ENCODE measurements around the gene SPINK13.

DNA sequence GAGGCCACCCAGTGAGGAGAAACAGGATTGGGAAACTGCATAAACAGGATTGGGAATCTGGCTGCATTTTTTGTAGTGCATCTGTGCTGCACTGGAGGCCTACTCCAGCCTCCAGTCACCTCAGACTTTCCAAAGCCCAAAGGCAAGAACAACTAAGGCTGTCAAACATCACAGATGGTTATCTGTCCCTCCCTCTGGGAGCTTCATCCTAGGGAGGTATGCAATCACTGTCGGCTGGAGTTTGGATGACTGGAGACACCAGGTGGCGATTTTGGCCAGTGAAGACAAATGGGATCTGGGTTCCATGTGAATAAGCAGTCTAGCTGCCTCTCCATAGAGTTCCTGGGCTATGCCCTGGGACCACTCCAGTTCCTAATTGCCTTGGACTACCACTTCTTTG, 9.3 kb upstream of the SPINK13 start:
- no peak for TF ChIP-seq EZH2 (IDR thresholded peaks at IDR 0.05; ENCODE audit: low read length, missing control alignments)
- TF ChIP-seq, protein P1, sequence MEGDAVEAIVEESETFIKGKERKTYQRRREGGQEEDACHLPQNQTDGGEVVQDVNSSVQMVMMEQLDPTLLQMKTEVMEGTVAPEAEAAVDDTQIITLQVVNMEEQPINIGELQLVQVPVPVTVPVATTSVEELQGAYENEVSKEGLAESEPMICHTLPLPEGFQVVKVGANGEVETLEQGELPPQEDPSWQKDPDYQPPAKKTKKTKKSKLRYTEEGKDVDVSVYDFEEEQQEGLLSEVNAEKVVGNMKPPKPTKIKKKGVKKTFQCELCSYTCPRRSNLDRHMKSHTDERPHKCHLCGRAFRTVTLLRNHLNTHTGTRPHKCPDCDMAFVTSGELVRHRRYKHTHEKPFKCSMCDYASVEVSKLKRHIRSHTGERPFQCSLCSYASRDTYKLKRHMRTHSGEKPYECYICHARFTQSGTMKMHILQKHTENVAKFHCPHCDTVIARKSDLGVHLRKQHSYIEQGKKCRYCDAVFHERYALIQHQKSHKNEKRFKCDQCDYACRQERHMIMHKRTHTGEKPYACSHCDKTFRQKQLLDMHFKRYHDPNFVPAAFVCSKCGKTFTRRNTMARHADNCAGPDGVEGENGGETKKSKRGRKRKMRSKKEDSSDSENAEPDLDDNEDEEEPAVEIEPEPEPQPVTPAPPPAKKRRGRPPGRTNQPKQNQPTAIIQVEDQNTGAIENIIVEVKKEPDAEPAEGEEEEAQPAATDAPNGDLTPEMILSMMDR (conservative IDR thresholded peaks at IDR 0.05 in 1 of 2, IDR thresholded peaks at IDR 0.05 in 1 of 2; ENCODE audit: low read depth in 1 of 2, low read length in 2 of 2): no peak
